Testis (tissue), 3 donors: ENCODE measurements around the gene RFT1. TPM values are rescaled to one million over a fixed set of nuclear protein-coding genes. Genes with fewer than 3 reads are reported as not detected.

Experiments used
- DNase-seq: peaks from one replicate; pipeline ENCODE4 v3.0.0-alpha.2; 2019
- H3K27ac ChIP-seq, 2 donors: fragments of 200-600 bp; sonication (generic); one replicate each; pipeline ENCODE4 v1.5.1; 2019
- H3K27me3 ChIP-seq: fragments of 200-600 bp; sonication (generic); one replicate; pipeline ENCODE4 v1.5.1; 2019
- H3K36me3 ChIP-seq: fragments of 200-600 bp; sonication (generic); one replicate; pipeline ENCODE4 v1.5.1; 2017; ENCODE audit warnings: low read depth; ENCODE audit errors: missing control alignments
- H3K4me1 ChIP-seq: fragments of 200-600 bp; sonication (generic); one replicate; pipeline ENCODE4 v1.5.1; 2019
- H3K4me3 ChIP-seq, 2 donors: fragments of 200-600 bp; sonication (generic); one replicate each; pipeline ENCODE4 v1.5.1; 2017 to 2019
- H3K9me3 ChIP-seq: fragments of 200-600 bp; sonication (generic); one replicate; pipeline ENCODE4 v1.5.1; 2017
- POLR2A ChIP-seq: fragments of 450-650 bp; IDR thresholded peaks from one replicate; pipeline ENCODE4 v1.6.1; 2017; ENCODE audit warnings: antibody characterized with exemption, mild to moderate bottlenecking, moderate library complexity
- WGBS, 2 donors: methylation state at CpG; one replicate each; pipeline ENCODE4 v1.1.5; 2018; 5-methylcytosine and 5-hydroxymethylcytosine counted together
- intact Hi-C: fragments of 100-400 bp; cut with DNase I; formaldehyde crosslinking; loops from one replicate; pipeline ENCODE4 v1.15.1; 2023; ENCODE audit warnings: low total_unique reads
- polyA plus RNA-seq: library from polyadenylated mRNA; stranded (reverse); fragments of 350-450 nt; fragmentation: Illumina TruSeq; extraction: RNeasy Lipid Tissue Mini Kit (QIAGEN cat#74804); gene quantifications from one replicate; pipeline ENCODE4 v1.2.3, GENCODE V29; 2014; ENCODE audit warnings: low read depth, low replicate concordance; ENCODE audit not compliant: insufficient read depth
- total RNA-seq, 2 donors: library from RNA; depleted of rRNA; stranded (reverse); fragments of >200 nt; gene quantifications; one replicate each; pipeline ENCODE4 v1.2.3, GENCODE V29; 2016
- TF ChIP-seq, protein P1 (sequence below), 3 experiments: fragments of 450-650 bp in 2 of 3; fragments of 200-600 bp in 1 of 3; sonication (generic) in 1 of 3; IDR thresholded peaks; one replicate each; pipeline ENCODE4 v1.5.1; 2016 to 2019; ENCODE audit warnings: antibody characterized with exemption in 3 of 3, mild to moderate bottlenecking in 2 of 3, moderate library complexity in 1 of 3

Gene RFT1
- total and polyA plus RNA-seq, 3 donors from 2014 or later: 27.2 to 36.8 (median 33.9) TPM

DNA sequence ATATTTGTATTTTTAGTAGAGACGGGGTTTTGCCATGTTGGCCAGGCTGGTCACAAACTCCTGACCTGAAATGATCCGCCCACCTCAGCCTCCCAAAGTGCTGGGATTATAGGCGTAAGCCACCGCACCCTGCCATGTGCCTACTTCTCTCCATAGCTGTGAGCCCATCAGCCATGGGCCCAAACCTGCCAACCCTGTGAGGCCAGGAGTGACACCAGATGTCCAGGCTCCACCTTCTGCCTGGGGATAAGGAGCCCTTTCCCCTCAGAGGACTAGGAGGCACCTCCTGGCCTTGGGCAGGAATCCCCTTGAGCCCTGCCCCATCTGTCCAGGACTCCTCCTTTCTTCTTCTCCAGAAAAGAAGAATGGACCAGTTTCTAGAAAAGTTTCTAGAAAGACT is 14.2 kb upstream of the RFT1 start:
- Histone ChIP-seq H3K36me3 (no peaks in the 10 kb centered on the region), H3K27me3 (no peaks in the 10 kb centered on the region), H3K9me3 (no peaks in the 10 kb centered on the region), H3K4me3 (no peak overlapping the region), H3K4me1 (no peaks in the 10 kb centered on the region), H3K27ac (no peak overlapping the region)
- intact Hi-C loops: no loop called here
- TF ChIP-seq POLR2A: no peak
- TF ChIP-seq, protein P1, sequence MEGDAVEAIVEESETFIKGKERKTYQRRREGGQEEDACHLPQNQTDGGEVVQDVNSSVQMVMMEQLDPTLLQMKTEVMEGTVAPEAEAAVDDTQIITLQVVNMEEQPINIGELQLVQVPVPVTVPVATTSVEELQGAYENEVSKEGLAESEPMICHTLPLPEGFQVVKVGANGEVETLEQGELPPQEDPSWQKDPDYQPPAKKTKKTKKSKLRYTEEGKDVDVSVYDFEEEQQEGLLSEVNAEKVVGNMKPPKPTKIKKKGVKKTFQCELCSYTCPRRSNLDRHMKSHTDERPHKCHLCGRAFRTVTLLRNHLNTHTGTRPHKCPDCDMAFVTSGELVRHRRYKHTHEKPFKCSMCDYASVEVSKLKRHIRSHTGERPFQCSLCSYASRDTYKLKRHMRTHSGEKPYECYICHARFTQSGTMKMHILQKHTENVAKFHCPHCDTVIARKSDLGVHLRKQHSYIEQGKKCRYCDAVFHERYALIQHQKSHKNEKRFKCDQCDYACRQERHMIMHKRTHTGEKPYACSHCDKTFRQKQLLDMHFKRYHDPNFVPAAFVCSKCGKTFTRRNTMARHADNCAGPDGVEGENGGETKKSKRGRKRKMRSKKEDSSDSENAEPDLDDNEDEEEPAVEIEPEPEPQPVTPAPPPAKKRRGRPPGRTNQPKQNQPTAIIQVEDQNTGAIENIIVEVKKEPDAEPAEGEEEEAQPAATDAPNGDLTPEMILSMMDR (IDR thresholded peaks at IDR 0.05): no peak
- no peak for DNase-seq
- WGBS, 2 donors: 96 to 100% methylated on average over 4 of the region's 4 CpGs

DNA sequence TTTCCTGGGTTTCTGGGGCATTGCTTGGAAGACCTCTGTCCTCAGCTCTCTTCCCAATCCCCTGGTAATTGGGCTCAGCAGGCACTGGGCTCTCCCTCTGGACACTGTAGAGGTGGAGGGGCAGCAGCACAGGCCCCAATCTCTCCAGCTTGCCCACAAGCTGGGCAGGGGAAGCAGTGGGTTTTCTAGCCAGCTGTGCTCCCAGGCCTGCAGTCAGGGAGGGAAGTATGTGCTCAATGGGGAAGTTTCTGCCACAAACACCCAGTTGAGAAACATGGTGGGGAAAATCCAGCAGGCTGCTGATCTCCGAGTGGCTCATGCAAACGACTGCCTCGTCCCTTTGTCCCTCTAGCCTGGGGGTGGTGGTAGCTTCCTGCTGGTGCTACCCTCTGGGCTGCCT is 12.8 kb upstream of the RFT1 start:
- intact Hi-C loops: no loop called here
- Histone ChIP-seq H3K4me1 (no peaks in the 10 kb centered on the region), H3K36me3 (no peaks in the 10 kb centered on the region), H3K27me3 (no peaks in the 10 kb centered on the region), H3K9me3 (no peaks in the 10 kb centered on the region), H3K4me3 (no peak overlapping the region), H3K27ac (no peak overlapping the region)
- no peak for DNase-seq
- 83 to 86% methylated on average over 3 of the region's 3 CpGs for WGBS, 2 donors
- TF ChIP-seq, protein P1 (IDR thresholded peaks at IDR 0.05): no peak
- TF ChIP-seq POLR2A: no peak

DNA sequence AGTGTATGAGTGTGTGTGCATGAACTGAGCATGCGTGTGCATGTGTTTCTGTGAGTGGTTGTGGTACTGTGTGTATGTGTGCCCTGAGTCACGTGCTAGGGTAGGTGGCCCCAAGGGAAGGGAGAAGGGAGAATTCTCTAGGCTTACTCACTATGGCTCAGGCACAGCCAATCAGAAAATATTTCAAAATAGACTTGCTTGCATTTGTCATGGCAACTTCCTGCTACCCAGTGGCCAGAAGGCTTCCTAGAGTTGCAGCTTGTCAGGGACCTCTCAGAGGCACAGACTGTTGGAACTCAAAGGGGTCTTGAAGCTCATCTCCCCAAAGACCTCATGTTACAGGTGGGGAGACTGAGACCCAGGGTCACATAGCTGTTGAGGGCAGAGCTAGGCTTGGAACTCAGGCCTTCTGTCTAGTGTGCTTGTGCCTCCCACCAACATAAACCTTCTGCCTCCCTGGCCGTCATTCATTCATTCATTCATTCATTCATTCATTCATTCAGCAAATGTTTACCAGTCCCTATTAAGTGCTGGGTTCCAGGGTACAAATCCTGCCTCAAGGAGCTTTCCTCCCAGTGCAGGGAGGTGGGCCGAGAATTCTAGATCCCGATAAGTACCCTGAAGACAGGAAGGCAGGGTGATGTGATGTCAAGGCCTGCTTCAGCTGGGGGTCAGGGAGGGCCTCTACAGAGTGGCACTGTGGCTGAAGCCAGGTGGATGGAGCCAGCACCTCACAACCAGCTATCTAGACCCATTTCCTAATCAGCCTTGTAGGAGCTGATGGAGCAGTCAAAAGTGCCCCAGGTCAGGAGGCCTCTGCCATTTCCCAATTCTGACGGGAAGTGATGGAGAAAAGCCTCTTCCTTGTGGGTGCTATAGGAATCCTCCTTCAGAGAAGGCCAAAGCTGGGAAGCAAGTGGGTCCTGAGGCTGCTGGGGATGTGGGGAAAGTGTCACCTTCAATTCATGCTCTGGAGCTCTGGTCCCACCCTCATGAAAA is 10.9 kb upstream of the RFT1 start:
- Histone ChIP-seq H3K27ac (no peak overlapping the region), H3K4me1 (no peaks in the 10 kb centered on the region), H3K27me3 (no peaks in the 10 kb centered on the region), H3K36me3 (no peaks in the 10 kb centered on the region), H3K4me3 (no peak overlapping the region), H3K9me3 (no peaks in the 10 kb centered on the region)
- intact Hi-C loops: no loop called here
- WGBS, 2 donors: 86 to 87% methylated on average over 6 of the region's 6 CpGs
- no peak for TF ChIP-seq POLR2A
- TF ChIP-seq, protein P1 (IDR thresholded peaks at IDR 0.05): no peak
- no peak for DNase-seq

DNA sequence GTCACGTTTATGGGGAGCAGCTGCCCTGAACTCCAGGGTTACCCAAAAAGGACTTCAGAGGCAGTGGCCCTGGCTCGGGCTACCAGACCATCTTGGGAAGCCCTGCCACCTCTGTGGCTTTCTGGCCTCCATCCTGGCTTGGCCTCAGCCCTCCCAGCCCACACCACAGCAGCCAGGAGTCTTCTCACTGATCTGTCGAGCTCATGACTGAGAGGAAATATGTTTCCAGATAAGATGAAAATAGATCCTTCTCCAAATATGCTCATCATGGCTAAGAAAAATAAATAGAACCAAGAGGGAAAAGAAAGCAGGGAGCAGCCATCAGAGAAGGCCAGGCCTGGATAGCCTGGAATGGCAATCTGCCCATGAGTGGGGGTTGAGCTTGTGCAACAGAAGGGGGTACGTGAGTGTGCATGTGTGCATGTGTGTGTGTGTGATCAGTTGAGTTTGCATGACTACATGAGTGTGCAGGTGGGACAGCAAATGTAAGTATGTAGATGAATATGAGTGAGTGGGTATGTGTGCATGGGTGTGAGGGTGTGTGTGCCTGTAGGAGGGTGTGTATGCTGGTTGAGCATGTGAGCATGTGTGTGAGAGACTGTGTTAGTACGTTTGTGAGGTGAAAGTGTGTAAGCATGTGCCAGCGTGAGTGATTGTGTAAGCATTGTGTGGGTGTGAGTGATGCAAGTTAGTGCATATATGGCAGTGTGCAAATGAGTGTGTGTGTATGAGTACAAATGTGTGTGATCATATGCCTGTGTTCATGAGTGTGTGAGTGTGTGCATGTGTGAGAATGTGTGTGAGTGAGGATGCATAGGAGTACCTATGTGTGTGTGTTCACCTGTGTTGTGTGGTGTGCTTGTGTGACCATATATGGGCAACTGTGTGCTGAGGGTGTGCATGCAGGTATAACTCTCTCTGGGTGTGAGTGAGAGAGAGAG is 9.9 kb upstream of the RFT1 start:
- Histone ChIP-seq H3K9me3 (no peaks in the 10 kb centered on the region), H3K4me1 (no peaks in the 10 kb centered on the region), H3K27me3 (no peaks in the 10 kb centered on the region), H3K4me3 (no peak overlapping the region), H3K27ac (no peak overlapping the region), H3K36me3 (no peaks in the 10 kb centered on the region)
- intact Hi-C loops: no loop called here
- TF ChIP-seq, protein P1 (IDR thresholded peaks at IDR 0.05): no peak
- no peak for TF ChIP-seq POLR2A
- 65 to 75% methylated on average over 6 of the region's 6 CpGs for WGBS, 2 donors
- DNase-seq: no peak
